Muscle of leg (tissue), 16 donors: ENCODE results near the gene OXCT1. TPM values are rescaled to one million over a fixed set of nuclear protein-coding genes. Genes with fewer than 3 reads are reported as not detected.

Experiments
- DNase-seq: peaks from one replicate; pipeline ENCODE4 v3.0.0; 2013
- H3K27ac ChIP-seq: one replicate; pipeline ENCODE4 v1.5.1; 2013; ENCODE audit warnings: mild to moderate bottlenecking, low read length, control low read depth
- H3K27me3 ChIP-seq: one replicate; pipeline ENCODE4 v1.6.1; 2013; ENCODE audit warnings: low read length; ENCODE audit not compliant: control insufficient read depth, insufficient read depth
- H3K36me3 ChIP-seq: one replicate; pipeline ENCODE4 v1.6.1; 2013; ENCODE audit warnings: low read length; ENCODE audit not compliant: control insufficient read depth, insufficient read depth
- H3K4me1 ChIP-seq: one replicate; pipeline ENCODE4 v1.6.1; 2013; ENCODE audit warnings: low read length; ENCODE audit not compliant: control insufficient read depth, insufficient read depth
- H3K4me3 ChIP-seq: one replicate; pipeline ENCODE4 v1.5.1; 2013; ENCODE audit warnings: low read length, control low read depth
- H3K9me3 ChIP-seq: replicated peaks from 2 replicates; pipeline ENCODE4 v1.6.1; 2013; ENCODE audit warnings: low read depth, low read length; ENCODE audit not compliant: control insufficient read depth
- WGBS: methylation state at CpG from one replicate; pipeline ENCODE4 v1.1.5; 2013; ENCODE audit warnings: missing lambda C conversion rate; ENCODE audit not compliant: insufficient coverage; 5-methylcytosine and 5-hydroxymethylcytosine counted together
- long read RNA-seq, 11 donors: transcript quantifications; one replicate each; lab custom pipeline, GENCODE V29; 2026
- polyA plus RNA-seq, 8 donors: library from polyadenylated mRNA; unstranded; fragments of 120-200 nt; gene quantifications; one replicate each; pipeline versions ENCODE4 v1.2.1 to v1.2.3, GENCODE V29; 2013; ENCODE audit warnings: inconsistent platforms in 1 of 8, low replicate concordance in 1 of 8; ENCODE audit not compliant: insufficient read length in 8 of 8, insufficient read depth in 1 of 8
- total RNA-seq: library from RNA; stranded (reverse); fragments of 120-200 nt; gene quantifications from one replicate; pipeline ENCODE4 v1.2.4, GENCODE V29; 2013

The OXCT1 gene
- total RNA-seq (12.5 TPM), polyA plus RNA-seq (10 to 100 TPM; 10.0 to 18.4 (median 11.0) TPM)
- long read RNA-seq, donor 1, partial matches to known transcripts = 0 of 3 reads
- long read RNA-seq, donor 1, other reads (novel, unspliced or antisense) = 0 of 3 reads
- long read RNA-seq, donor 2 = 0 reads
- long read RNA-seq, donor 3, transcript OXCT1-201 (17 exons, 3,388 nt) = major isoform, 6 of 8 reads
- long read RNA-seq, donor 3, partial matches to known transcripts = 0 of 8 reads
- long read RNA-seq, donor 3, other reads (novel, unspliced or antisense) = 0 of 8 reads
- long read RNA-seq, donor 4, partial matches to known transcripts = 0 of 1 reads
- long read RNA-seq, donor 4, other reads (novel, unspliced or antisense) = 0 of 1 reads
- long read RNA-seq, donor 5, transcript OXCT1-201 (17 exons, 3,388 nt) = minor isoform, 8 of 18 reads
- long read RNA-seq, donor 5, transcript OXCT1-203 (5 exons, 596 nt) = major isoform, 9 of 18 reads
- long read RNA-seq, donor 5, partial matches to known transcripts = 0 of 18 reads
- long read RNA-seq, donor 5, other reads (novel, unspliced or antisense) = 0 of 18 reads
- long read RNA-seq, donor 6 = 0 reads
- long read RNA-seq, donor 7, partial matches to known transcripts = 0 of 4 reads
- long read RNA-seq, donor 7, other reads (novel, unspliced or antisense) = 0 of 4 reads
- long read RNA-seq, donor 8, partial matches to known transcripts = 0 of 5 reads
- long read RNA-seq, donor 8, other reads (novel, unspliced or antisense) = 0 of 5 reads
- long read RNA-seq, donor 9, partial matches to known transcripts = 0 of 6 reads
- long read RNA-seq, donor 9, other reads (novel, unspliced or antisense) = 0 of 6 reads
- long read RNA-seq, donor 10, transcript OXCT1-201 (17 exons, 3,388 nt) = major isoform, 5 of 5 reads
- long read RNA-seq, donor 10, partial matches to known transcripts = 0 of 5 reads
- long read RNA-seq, donor 10, other reads (novel, unspliced or antisense) = 0 of 5 reads
- long read RNA-seq, donor 11, partial matches to known transcripts = 0 of 6 reads
- long read RNA-seq, donor 11, other reads (novel, unspliced or antisense) = 0 of 6 reads

DNA sequence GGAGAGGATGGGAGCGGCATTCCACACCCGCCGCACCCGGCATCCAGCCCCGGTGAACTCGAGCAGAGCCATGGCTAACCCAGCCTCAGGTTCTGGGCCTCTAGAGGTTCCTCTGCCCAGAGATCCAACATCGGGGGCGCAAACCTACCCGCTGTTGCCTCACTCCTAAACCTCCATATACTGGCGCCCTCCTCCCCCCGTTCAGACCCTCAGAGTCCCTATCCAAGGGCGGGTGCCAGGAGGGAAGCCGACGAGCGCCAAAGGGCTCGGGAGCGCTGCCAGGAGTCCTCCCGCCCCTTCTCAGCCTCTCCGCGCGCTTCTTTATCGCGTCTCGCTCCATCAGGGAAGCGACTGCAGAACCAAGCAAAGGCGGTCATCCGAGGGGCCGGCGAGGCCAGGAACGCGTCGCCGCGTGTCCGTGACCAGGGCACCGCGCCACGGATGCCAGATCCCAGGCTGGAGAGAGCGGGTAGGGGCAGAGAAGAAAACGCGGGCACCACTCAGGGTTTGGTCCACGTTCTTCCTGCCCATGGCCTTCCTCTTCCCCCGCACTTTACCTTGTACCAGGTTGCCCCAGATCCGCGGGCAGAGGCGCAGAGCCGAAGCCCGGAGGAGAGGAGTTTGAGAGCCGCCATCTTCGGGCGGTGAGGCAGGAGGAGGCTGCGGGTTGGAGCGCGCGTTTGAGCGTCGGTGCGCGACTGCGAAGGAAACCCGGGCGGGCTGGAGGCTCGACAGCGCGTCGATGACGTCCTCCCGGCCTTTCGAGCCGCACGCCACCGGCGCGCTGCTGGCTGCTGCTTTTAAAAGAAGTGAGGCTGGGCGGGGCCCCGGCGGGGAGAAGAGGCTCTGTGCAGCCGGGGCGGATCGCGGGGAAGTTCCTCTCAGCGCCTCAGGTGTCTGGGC is at the start of gene OXCT1:
OXCT1 (minus strand) TSS at position 702 of the 903 bp plus-strand sequence; CDS start at position 635, 67 bp downstream.
- peak; percentile 90 for DNase-seq
- Histone ChIP-seq H3K9me3 (no peaks in the 10 kb centered on the region), H3K36me3 (no peaks in the 10 kb centered on the region)

DNA sequence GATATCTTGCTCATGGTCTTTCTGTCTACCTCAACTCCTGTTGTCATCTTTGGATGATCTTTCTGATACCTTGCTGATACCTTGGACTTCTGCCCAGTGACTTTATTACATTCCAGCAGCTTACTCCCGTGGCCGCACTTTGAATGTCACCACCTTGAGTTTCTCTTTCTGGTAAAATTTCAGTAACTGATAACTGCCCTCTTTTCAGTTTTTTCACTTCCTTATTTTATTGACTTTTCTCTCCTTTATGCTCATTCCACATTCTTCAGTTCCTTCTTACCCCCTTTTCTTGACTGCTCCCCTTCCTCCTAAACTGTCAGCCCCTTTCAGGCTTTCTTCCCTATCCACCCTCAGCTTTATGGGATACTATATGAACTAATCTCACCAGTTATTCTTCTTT is 47.9 kb upstream of the OXCT1 start:
- WGBS = 88% methylated on average over 2 of the region's 2 CpGs

More for the DNA sequence above, at the start of gene OXCT1:
- Histone ChIP-seq H3K27me3 (no peaks in the 10 kb centered on the region), H3K27ac (peak within 1 kb of the TSS; percentile 94), H3K4me3 (peak within 1 kb of the TSS; percentile 89), H3K4me1 (peaks cover 15% of the 10 kb centered on the region)
- WGBS = under 1% methylated on average over 79 of the region's 82 CpGs

GRCh38 chr5:41908374-41909079 is 38.3 kb upstream of the OXCT1 start:
- no peaks in the 10 kb centered on the region for H3K9me3 ChIP-seq
- peaks cover 15% of the 10 kb centered on the region for H3K36me3 ChIP-seq
- H3K27me3 ChIP-seq = no peaks in the 10 kb centered on the region
- no peak overlapping the region for H3K4me3 ChIP-seq
- DNase-seq = no peak
- H3K27ac ChIP-seq = no peak overlapping the region
- peaks cover 3% of the 10 kb centered on the region for H3K4me1 ChIP-seq
- no CpG with 5 or more reads among the region's 4 CpGs for WGBS

More for the DNA sequence above, 47.9 kb upstream of the OXCT1 start:
- H3K9me3 ChIP-seq = no peaks in the 10 kb centered on the region
- H3K4me3 ChIP-seq = no peak overlapping the region
- peaks cover 23% of the 10 kb centered on the region for H3K36me3 ChIP-seq
- no peak for DNase-seq
- no peaks in the 10 kb centered on the region for H3K4me1 ChIP-seq
- H3K27me3 ChIP-seq = no peaks in the 10 kb centered on the region
- no peak overlapping the region for H3K27ac ChIP-seq

DNA sequence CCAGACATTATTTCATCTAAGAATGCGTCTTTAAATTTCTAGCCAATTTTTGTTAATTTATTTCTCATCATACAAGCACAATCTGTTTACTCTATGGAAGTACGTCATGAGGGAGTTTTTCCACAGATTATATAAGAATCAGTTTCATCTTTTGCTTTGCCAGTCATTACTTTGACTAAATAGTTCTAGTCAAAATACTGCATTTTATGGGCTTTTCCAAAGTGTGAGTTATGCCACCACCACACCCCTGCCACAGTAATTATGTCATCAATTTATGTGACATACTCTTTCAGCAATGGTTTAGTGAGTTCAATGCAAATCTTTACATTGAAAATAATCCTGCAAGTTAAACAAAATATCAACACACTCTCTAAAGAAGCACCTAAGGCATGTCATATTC is 35.9 kb upstream of the OXCT1 start:
- no peaks in the 10 kb centered on the region for H3K27me3 ChIP-seq
- H3K27ac ChIP-seq = no peak overlapping the region
- peaks cover 13% of the 10 kb centered on the region for H3K36me3 ChIP-seq
- no peak overlapping the region for H3K4me3 ChIP-seq
- no peaks in the 10 kb centered on the region for H3K9me3 ChIP-seq
- peaks cover 3% of the 10 kb centered on the region for H3K4me1 ChIP-seq
- no peak for DNase-seq
- no CpG with 5 or more reads among the region's 2 CpGs for WGBS

DNA sequence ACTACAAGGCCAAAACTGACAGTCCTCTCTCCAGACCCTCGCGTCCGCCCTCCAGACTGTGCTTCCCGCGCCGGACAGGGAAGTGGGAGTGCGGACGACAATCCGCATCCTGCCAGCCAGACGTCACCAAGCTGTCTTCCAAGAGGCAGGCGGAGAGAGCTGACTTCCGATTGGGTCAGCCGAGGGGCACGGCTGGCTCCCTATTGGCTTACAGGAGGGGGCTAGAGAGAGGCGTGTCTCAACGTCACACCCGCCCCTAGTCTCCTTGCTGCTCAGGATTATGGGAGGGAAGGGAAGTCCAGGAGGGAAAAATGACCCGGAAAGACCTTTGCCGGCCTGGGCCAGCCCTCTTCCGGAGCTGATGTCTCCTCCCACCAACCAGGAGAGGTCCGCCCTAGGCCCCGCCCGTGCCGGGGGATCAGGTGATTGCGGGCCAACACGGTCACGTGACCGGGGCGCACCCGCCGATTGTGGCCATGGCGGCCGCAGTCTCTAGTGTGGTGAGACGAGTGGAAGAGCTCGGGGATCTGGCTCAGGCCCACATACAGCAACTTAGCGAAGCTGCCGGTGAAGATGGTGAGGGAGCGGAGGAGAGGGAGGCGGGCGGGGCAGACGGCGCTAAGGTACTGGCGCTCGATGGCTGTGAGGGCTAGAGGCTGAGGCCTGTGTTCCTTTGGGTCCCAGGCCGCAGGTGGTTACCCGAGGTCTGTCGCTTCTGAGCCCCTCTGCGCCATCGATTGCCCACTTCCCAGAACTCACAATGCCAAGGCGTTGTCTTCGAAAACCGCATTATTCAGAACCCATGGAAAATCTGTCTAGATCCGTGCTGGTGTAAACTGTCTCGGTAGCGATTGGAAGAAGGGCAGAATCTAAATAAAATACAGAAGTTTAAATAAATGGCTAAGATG is 33.9 kb upstream of the OXCT1 start, which contains the start of gene RIMOC1:
RIMOC1 (plus strand) TSS at position 453 of the 908 bp plus-strand sequence; CDS start at position 477, 24 bp downstream.
- Histone ChIP-seq H3K4me1 (peaks cover 3% of the 10 kb centered on the region), H3K4me3 (peak within 1 kb of the TSS; percentile 95), H3K27me3 (peaks cover 3% of the 10 kb centered on the region), H3K36me3 (peaks cover 9% of the 10 kb centered on the region), H3K27ac (peak within 1 kb of the TSS; percentile 96), H3K9me3 (no peaks in the 10 kb centered on the region)
- WGBS = under 1% methylated on average over 38 of the region's 55 CpGs
- peak; percentile 100 for DNase-seq

DNA sequence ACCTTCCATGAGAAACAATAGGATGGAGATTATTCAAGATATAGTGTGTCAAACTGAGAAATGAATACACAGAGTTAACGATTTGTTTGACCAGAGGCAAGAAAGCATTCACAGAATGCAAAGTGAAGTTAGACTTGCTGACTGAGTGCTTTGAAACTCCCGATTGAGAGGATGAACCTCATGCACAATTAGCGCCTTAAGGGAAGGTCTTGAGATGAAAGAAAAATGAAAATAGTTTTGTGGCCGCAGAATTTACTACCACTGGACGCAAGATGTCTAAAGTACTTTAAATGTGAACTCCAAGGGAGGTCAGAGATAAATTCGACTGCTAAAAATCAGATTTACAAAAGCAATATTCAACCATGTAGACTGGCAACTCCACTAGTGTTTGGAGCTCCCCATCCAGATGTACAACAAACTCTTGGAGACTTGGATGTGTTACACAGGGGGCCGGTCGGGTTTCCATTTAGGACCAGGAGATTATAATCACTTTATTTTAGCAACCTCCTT is 33.2 kb upstream of the OXCT1 start:
- WGBS = 53% methylated on average over 7 of the region's 8 CpGs

GRCh38 chr5:41896230-41896629 is 26.0 kb upstream of the OXCT1 start:
- Histone ChIP-seq H3K36me3 (no peaks in the 10 kb centered on the region), H3K4me1 (no peaks in the 10 kb centered on the region), H3K27ac (no peak overlapping the region), H3K27me3 (peaks cover 13% of the 10 kb centered on the region), H3K4me3 (no peak overlapping the region), H3K9me3 (no peaks in the 10 kb centered on the region)
- 65% methylated on average over 2 of the region's 2 CpGs for WGBS
- DNase-seq = no peak

More for the DNA sequence above, 33.2 kb upstream of the OXCT1 start:
- H3K27ac ChIP-seq = peak overlapping the region; percentile 96
- H3K36me3 ChIP-seq = peaks cover 4% of the 10 kb centered on the region
- no peak for DNase-seq
- peaks cover 3% of the 10 kb centered on the region for H3K27me3 ChIP-seq
- H3K9me3 ChIP-seq = no peaks in the 10 kb centered on the region
- peak overlapping the region; percentile 95 for H3K4me3 ChIP-seq
- H3K4me1 ChIP-seq = peaks cover 3% of the 10 kb centered on the region
